ENCODE results near the gene RPL32.
"Not testable (repeated sequence)": the region's sequence is repeated elsewhere in the genome, so short reads cannot be mapped to it uniquely, and the experiment has no call there.

The RPL32 gene

GRCh38 chr3:12879191-12879815 lies 37.9 kb upstream of the RPL32 start:
- Histone ChIP-seq H3K36me3 (ENCODE audit: insufficient read depth, low read length) (no peaks in the 10 kb centered on the region), H3K79me2 (ENCODE audit: control insufficient read depth, insufficient read depth, low read length, unreplicated experiment) (no peaks in the 10 kb centered on the region), H3K27me3 (ENCODE audit: insufficient read depth, low read length) (peaks cover 16% of the 10 kb centered on the region; the same call in 1 of the 2 replicates), H3K4me3 (ENCODE audit: low read depth, low read length) (no peak overlapping the region), H2AFZ (ENCODE audit: low read length, unreplicated experiment) (no peak overlapping the region), H3K4me1 (ENCODE audit: control insufficient read depth, insufficient read depth, low read length, unreplicated experiment) (no peaks in the 10 kb centered on the region), H3K27ac (ENCODE audit: low read depth, low read length) (no peak overlapping the region)

- H2AFZ ChIP-seq (ENCODE audit: low read length, unreplicated experiment); H3K4me3 ChIP-seq (ENCODE audit: low read depth, low read length); H3K79me2 ChIP-seq (ENCODE audit: control insufficient read depth, insufficient read depth, low read length, unreplicated experiment); H3K36me3 ChIP-seq (ENCODE audit: insufficient read depth, low read length); H3K4me1 ChIP-seq (ENCODE audit: control insufficient read depth, insufficient read depth, low read length, unreplicated experiment); H3K27ac ChIP-seq (ENCODE audit: low read depth, low read length): not testable (repeated sequence)
- peaks cover 12% of the 10 kb centered on the region; the same call in 1 of the 2 replicates for H3K27me3 ChIP-seq (ENCODE audit: insufficient read depth, low read length)
These were observed 37.4 kb upstream of the RPL32 start for GRCh38 chr3:12878758-12879157.

- H3K79me2 ChIP-seq (ENCODE audit: control insufficient read depth, insufficient read depth, low read length, unreplicated experiment), result no peaks in the 10 kb centered on the region
- H3K27me3 ChIP-seq (ENCODE audit: insufficient read depth, low read length), result peaks cover 9% of the 10 kb centered on the region; the same call in 1 of the 2 replicates
- H3K27ac ChIP-seq (ENCODE audit: low read depth, low read length), result no peak overlapping the region
- no peaks in the 10 kb centered on the region for H3K36me3 ChIP-seq (ENCODE audit: insufficient read depth, low read length)
- no peak overlapping the region for H3K4me3 ChIP-seq (ENCODE audit: low read depth, low read length)
- no peak overlapping the region for H2AFZ ChIP-seq (ENCODE audit: low read length, unreplicated experiment)
- no peaks in the 10 kb centered on the region for H3K4me1 ChIP-seq (ENCODE audit: control insufficient read depth, insufficient read depth, low read length, unreplicated experiment)
These were observed 36.8 kb upstream of the RPL32 start for GRCh38 chr3:12878141-12878574.

- Histone ChIP-seq H3K4me3 (ENCODE audit: low read depth, low read length) (no peak overlapping the region), H3K27me3 (ENCODE audit: insufficient read depth, low read length) (peaks cover 8% of the 10 kb centered on the region; the same call in 1 of the 2 replicates), H3K79me2 (ENCODE audit: control insufficient read depth, insufficient read depth, low read length, unreplicated experiment) (no peaks in the 10 kb centered on the region), H3K36me3 (ENCODE audit: insufficient read depth, low read length) (no peaks in the 10 kb centered on the region), H2AFZ (ENCODE audit: low read length, unreplicated experiment) (no peak overlapping the region), H3K27ac (ENCODE audit: low read depth, low read length) (no peak overlapping the region), H3K4me1 (ENCODE audit: control insufficient read depth, insufficient read depth, low read length, unreplicated experiment) (no peaks in the 10 kb centered on the region)
These were observed 35.7 kb upstream of the RPL32 start for GRCh38 chr3:12877040-12877439.

- Histone ChIP-seq H3K79me2 (ENCODE audit: control insufficient read depth, insufficient read depth, low read length, unreplicated experiment) (no peaks in the 10 kb centered on the region), H3K27ac (ENCODE audit: low read depth, low read length) (no peak overlapping the region), H3K4me1 (ENCODE audit: control insufficient read depth, insufficient read depth, low read length, unreplicated experiment) (no peaks in the 10 kb centered on the region), H3K4me3 (ENCODE audit: low read depth, low read length) (no peak overlapping the region), H3K27me3 (ENCODE audit: insufficient read depth, low read length) (peaks cover 6% of the 10 kb centered on the region; the same call in 1 of the 2 replicates), H2AFZ (ENCODE audit: low read length, unreplicated experiment) (no peak overlapping the region), H3K36me3 (ENCODE audit: insufficient read depth, low read length) (no peaks in the 10 kb centered on the region)
These were observed 34.8 kb upstream of the RPL32 start for GRCh38 chr3:12875857-12876836.

GRCh38 chr3:12871404-12871983 lies 30.1 kb upstream of the RPL32 start:
- H3K27ac ChIP-seq (ENCODE audit: low read depth, low read length), result no peak overlapping the region
- H3K4me1 ChIP-seq (ENCODE audit: control insufficient read depth, insufficient read depth, low read length, unreplicated experiment), result no peaks in the 10 kb centered on the region
- H2AFZ ChIP-seq (ENCODE audit: low read length, unreplicated experiment), result no peak overlapping the region
- peaks cover 6% of the 10 kb centered on the region; the same call in 1 of the 2 replicates for H3K27me3 ChIP-seq (ENCODE audit: insufficient read depth, low read length)
- H3K79me2 ChIP-seq (ENCODE audit: control insufficient read depth, insufficient read depth, low read length, unreplicated experiment), result no peaks in the 10 kb centered on the region
- H3K36me3 ChIP-seq (ENCODE audit: insufficient read depth, low read length), result no peaks in the 10 kb centered on the region
- H3K4me3 ChIP-seq (ENCODE audit: low read depth, low read length), result no peak overlapping the region

GRCh38 chr3:12870942-12871341 lies 29.6 kb upstream of the RPL32 start:
- Histone ChIP-seq H3K4me3 (ENCODE audit: low read depth, low read length) (no peak overlapping the region), H3K36me3 (ENCODE audit: insufficient read depth, low read length) (no peaks in the 10 kb centered on the region), H3K4me1 (ENCODE audit: control insufficient read depth, insufficient read depth, low read length, unreplicated experiment) (no peaks in the 10 kb centered on the region), H2AFZ (ENCODE audit: low read length, unreplicated experiment) (peak overlapping the region; percentile 26), H3K27ac (ENCODE audit: low read depth, low read length) (no peak overlapping the region), H3K27me3 (ENCODE audit: insufficient read depth, low read length) (peaks cover 6% of the 10 kb centered on the region; the same call in 1 of the 2 replicates), H3K79me2 (ENCODE audit: control insufficient read depth, insufficient read depth, low read length, unreplicated experiment) (no peaks in the 10 kb centered on the region)

- Histone ChIP-seq H3K79me2 (ENCODE audit: control insufficient read depth, insufficient read depth, low read length, unreplicated experiment) (no peaks in the 10 kb centered on the region), H3K4me1 (ENCODE audit: control insufficient read depth, insufficient read depth, low read length, unreplicated experiment) (no peaks in the 10 kb centered on the region), H2AFZ (ENCODE audit: low read length, unreplicated experiment) (no peak overlapping the region), H3K36me3 (ENCODE audit: insufficient read depth, low read length) (no peaks in the 10 kb centered on the region), H3K27ac (ENCODE audit: low read depth, low read length) (no peak overlapping the region), H3K4me3 (ENCODE audit: low read depth, low read length) (no peak overlapping the region), H3K27me3 (ENCODE audit: insufficient read depth, low read length) (peaks cover 1% of the 10 kb centered on the region; the same call in 1 of the 2 replicates)
These were observed 27.8 kb upstream of the RPL32 start for GRCh38 chr3:12869035-12869621.

GRCh38 chr3:12868039-12869034 lies 27.0 kb upstream of the RPL32 start:
- Histone ChIP-seq H3K4me1 (ENCODE audit: control insufficient read depth, insufficient read depth, low read length, unreplicated experiment) (no peaks in the 10 kb centered on the region), H3K36me3 (ENCODE audit: insufficient read depth, low read length) (no peaks in the 10 kb centered on the region), H3K27ac (ENCODE audit: low read depth, low read length) (no peak overlapping the region), H3K79me2 (ENCODE audit: control insufficient read depth, insufficient read depth, low read length, unreplicated experiment) (no peaks in the 10 kb centered on the region), H2AFZ (ENCODE audit: low read length, unreplicated experiment) (no peak overlapping the region), H3K4me3 (ENCODE audit: low read depth, low read length) (no peak overlapping the region), H3K27me3 (ENCODE audit: insufficient read depth, low read length) (peaks cover 9% of the 10 kb centered on the region; the same call in 1 of the 2 replicates)
